Hepatocyte (in vitro differentiated cells): Measurements from ENCODE around the gene TMEM242.

Experiments used
- CTCF ChIP-seq: fragments of 200-600 bp; sonication (generic); IDR thresholded peaks from 2 replicates; pipeline ENCODE4 v1.5.1; 2016; ENCODE audit warnings: antibody characterized with exemption, mild to moderate bottlenecking; ENCODE audit not compliant: poor library complexity
- EZH2 ChIP-seq: fragments of 200-600 bp; sonication (generic); IDR thresholded peaks from 2 replicates; pipeline ENCODE4 v1.6.1; 2016; ENCODE audit warnings: antibody characterized with exemption, mild to moderate bottlenecking, borderline replicate concordance
- EZH2phosphoT487 ChIP-seq: fragments of 200-600 bp; sonication (generic); IDR thresholded peaks from one replicate; pipeline ENCODE4 v1.6.1; 2018; ENCODE audit warnings: antibody characterized with exemption, mild to moderate bottlenecking, low read depth, moderate library complexity; ENCODE audit not compliant: unreplicated experiment, severe bottlenecking

- TF ChIP-seq CTCF (no peak), EZH2 (no peak), EZH2phosphoT487 (no peak)
These were observed 39.2 kb downstream of the TMEM242 start for GRCh38 chr6:157283900-157284737.
